ENCODE measurements around the gene FGF14. TPM values are rescaled to one million over a fixed set of nuclear protein-coding genes. Genes with fewer than 3 reads are reported as not detected.

Gene FGF14
- total RNA-seq, 1 experiment from 2014 or later: not detected

GRCh38 chr13:101695870-101696516 is 705.9 kb downstream of the FGF14 start:
- Histone ChIP-seq H3K36me3 (ENCODE audit: low read depth, low read length) (peaks cover 8% of the 10 kb centered on the region; the same call in 1 of the 2 replicates), H3K27ac (ENCODE audit: low read length) (no peak overlapping the region), H3K9me3 (ENCODE audit: low read length) (no peaks in the 10 kb centered on the region), H2AFZ (ENCODE audit: low read length) (no peak overlapping the region), H3K4me2 (ENCODE audit: low read length) (no peak overlapping the region), H3K9ac (ENCODE audit: low read length) (no peak overlapping the region), H3K4me3 (ENCODE audit: low read length) (no peak overlapping the region), H3K79me2 (ENCODE audit: low read length) (no peaks in the 10 kb centered on the region), H3K27me3 (ENCODE audit: low read length) (no peaks in the 10 kb centered on the region), H3F3A (ENCODE audit: low read length, unreplicated experiment) (no peaks in the 10 kb centered on the region), H4K20me1 (ENCODE audit: low read length) (no peaks in the 10 kb centered on the region), H3K9me2 (replicated peaks; ENCODE audit: low read length) (no peaks in the 10 kb centered on the region), H3K4me1 (ENCODE audit: insufficient read depth, low read length) (no peaks in the 10 kb centered on the region)
- ChIA-PET CTCF (no interaction called here), POLR2A (ENCODE audit: unreplicated experiment) (no interaction called here)
- ATAC-seq (no peak), DNase-seq (no peak)
- intact Hi-C loops (cut with micrococcal nuclease): no loop called here
- no TSS peak for BruUV-seq (replicated peaks)
- TF ChIP-seq EZH2 (IDR thresholded peaks at IDR 0.05; ENCODE audit: low read length, unreplicated experiment) (no peak), EZH2phosphoT487 (IDR thresholded peaks at IDR 0.05; ENCODE audit: borderline replicate concordance, low read length) (no peak), CTCF (conservative IDR thresholded peaks at IDR 0.05; ENCODE audit: low read depth, low read length) (no peak)

DNA sequence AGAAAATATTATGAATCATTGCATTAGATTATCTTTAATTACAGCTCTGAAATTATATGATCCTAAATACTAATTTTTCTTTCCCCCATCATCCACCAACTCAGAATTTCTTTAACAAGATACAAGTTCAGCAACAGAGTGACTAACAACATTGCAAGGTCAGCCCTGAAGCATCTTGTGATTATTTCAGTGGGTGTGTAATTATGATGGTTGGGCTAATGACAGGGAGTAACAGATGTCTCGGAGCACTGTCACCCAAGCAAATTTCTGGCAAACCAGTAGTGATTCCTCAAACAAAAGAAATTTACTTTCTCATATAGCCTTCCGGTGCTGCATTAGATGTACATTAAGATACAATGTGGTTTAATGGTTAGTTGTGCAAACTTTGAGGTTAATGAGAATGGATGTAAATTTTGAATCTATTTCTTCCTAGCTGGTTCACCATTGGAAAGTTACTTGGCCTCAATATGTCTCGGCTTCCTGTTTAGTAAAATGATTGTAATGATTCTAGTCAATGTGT is 710.4 kb downstream of the FGF14 start:
- ChIA-PET CTCF (no interaction called here), POLR2A (ENCODE audit: unreplicated experiment) (no interaction called here)
- ATAC-seq: no peak
- no peaks in the 10 kb centered on the region for H3K27me3 ChIP-seq (ENCODE audit: low read length)
- peak; percentile 12 for DNase-seq
- no peaks in the 10 kb centered on the region for H3K9me3 ChIP-seq (ENCODE audit: low read length)
- H3K9me2 ChIP-seq (replicated peaks; ENCODE audit: low read length): no peaks in the 10 kb centered on the region
- H3F3A ChIP-seq (ENCODE audit: low read length, unreplicated experiment): no peaks in the 10 kb centered on the region
- TF ChIP-seq CTCF (conservative IDR thresholded peaks at IDR 0.05; ENCODE audit: low read depth, low read length) (no peak), EZH2phosphoT487 (IDR thresholded peaks at IDR 0.05; ENCODE audit: borderline replicate concordance, low read length) (no peak), EZH2 (IDR thresholded peaks at IDR 0.05; ENCODE audit: low read length, unreplicated experiment) (no peak)
- H3K9ac ChIP-seq (ENCODE audit: low read length): no peak overlapping the region
- H3K4me1 ChIP-seq (ENCODE audit: insufficient read depth, low read length): no peaks in the 10 kb centered on the region
- H3K4me2 ChIP-seq (ENCODE audit: low read length): no peak overlapping the region
- intact Hi-C loops (cut with micrococcal nuclease): no loop called here
- H3K36me3 ChIP-seq (ENCODE audit: low read depth, low read length): peaks cover 8% of the 10 kb centered on the region; the same call in 1 of the 2 replicates
- no TSS peak for BruUV-seq (replicated peaks)
- H3K27ac ChIP-seq (ENCODE audit: low read length): no peak overlapping the region
- H2AFZ ChIP-seq (ENCODE audit: low read length): no peak overlapping the region
- H4K20me1 ChIP-seq (ENCODE audit: low read length): no peaks in the 10 kb centered on the region
- no peak overlapping the region for H3K4me3 ChIP-seq (ENCODE audit: low read length)
- H3K79me2 ChIP-seq (ENCODE audit: low read length): no peaks in the 10 kb centered on the region

DNA sequence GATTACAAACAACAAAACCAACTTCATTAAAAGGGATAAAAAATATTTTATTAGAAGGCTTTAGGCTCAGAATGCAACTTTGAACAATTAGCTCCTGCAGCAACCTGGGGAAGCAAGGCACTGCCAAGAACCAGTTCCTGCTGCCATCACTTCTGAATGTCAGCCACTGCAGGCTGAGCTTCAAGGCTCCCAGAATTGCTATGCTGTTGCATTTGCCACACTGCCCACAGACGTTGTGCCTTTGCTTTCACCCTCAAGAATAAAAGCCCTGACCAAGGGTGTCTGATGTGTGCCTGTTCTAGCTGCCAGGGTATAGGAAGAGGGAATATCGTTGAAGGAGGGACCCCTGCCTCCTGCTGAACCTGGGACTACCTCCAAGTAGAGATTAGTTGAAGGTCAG is 711.0 kb downstream of the FGF14 start:
- no TSS peak for BruUV-seq (replicated peaks)
- ChIA-PET POLR2A (ENCODE audit: unreplicated experiment) (no interaction called here), CTCF (no interaction called here)
- ATAC-seq (no peak), DNase-seq (no peak)
- H3F3A ChIP-seq (ENCODE audit: low read length, unreplicated experiment): no peaks in the 10 kb centered on the region
- H3K9ac ChIP-seq (ENCODE audit: low read length): no peak overlapping the region
- no peaks in the 10 kb centered on the region for H3K9me3 ChIP-seq (ENCODE audit: low read length)
- H4K20me1 ChIP-seq (ENCODE audit: low read length): no peaks in the 10 kb centered on the region
- H3K4me1 ChIP-seq (ENCODE audit: insufficient read depth, low read length): no peaks in the 10 kb centered on the region
- no peak overlapping the region for H3K4me2 ChIP-seq (ENCODE audit: low read length)
- H3K9me2 ChIP-seq (replicated peaks; ENCODE audit: low read length): no peaks in the 10 kb centered on the region
- peaks cover 8% of the 10 kb centered on the region; the same call in 1 of the 2 replicates for H3K36me3 ChIP-seq (ENCODE audit: low read depth, low read length)
- H3K27ac ChIP-seq (ENCODE audit: low read length): no peak overlapping the region
- intact Hi-C loops (cut with micrococcal nuclease): no loop called here
- H3K79me2 ChIP-seq (ENCODE audit: low read length): no peaks in the 10 kb centered on the region
- no peak overlapping the region for H2AFZ ChIP-seq (ENCODE audit: low read length)
- no peak overlapping the region for H3K4me3 ChIP-seq (ENCODE audit: low read length)
- no peaks in the 10 kb centered on the region for H3K27me3 ChIP-seq (ENCODE audit: low read length)
- TF ChIP-seq EZH2 (IDR thresholded peaks at IDR 0.05; ENCODE audit: low read length, unreplicated experiment) (no peak), CTCF (conservative IDR thresholded peaks at IDR 0.05; ENCODE audit: low read depth, low read length) (no peak), EZH2phosphoT487 (IDR thresholded peaks at IDR 0.05; ENCODE audit: borderline replicate concordance, low read length) (no peak)

Measured in PC-3 (cell line).